Stimulated activated CD8-positive, alpha-beta memory T cell treated with anti-CD3 and anti-CD28 coated beads, Interleukin-4, amount 100 ng/mL, for 4 hours (primary cell): ENCODE measurements around the gene SELENON.

ENCODE experiments used
- DNase-seq, 2 donors: peaks; one replicate each; pipeline ENCODE4 v3.0.0-alpha.2; 2020; ENCODE audit warnings: low read depth in 2 of 2, low spot score in 1 of 2

Gene SELENON

DNA sequence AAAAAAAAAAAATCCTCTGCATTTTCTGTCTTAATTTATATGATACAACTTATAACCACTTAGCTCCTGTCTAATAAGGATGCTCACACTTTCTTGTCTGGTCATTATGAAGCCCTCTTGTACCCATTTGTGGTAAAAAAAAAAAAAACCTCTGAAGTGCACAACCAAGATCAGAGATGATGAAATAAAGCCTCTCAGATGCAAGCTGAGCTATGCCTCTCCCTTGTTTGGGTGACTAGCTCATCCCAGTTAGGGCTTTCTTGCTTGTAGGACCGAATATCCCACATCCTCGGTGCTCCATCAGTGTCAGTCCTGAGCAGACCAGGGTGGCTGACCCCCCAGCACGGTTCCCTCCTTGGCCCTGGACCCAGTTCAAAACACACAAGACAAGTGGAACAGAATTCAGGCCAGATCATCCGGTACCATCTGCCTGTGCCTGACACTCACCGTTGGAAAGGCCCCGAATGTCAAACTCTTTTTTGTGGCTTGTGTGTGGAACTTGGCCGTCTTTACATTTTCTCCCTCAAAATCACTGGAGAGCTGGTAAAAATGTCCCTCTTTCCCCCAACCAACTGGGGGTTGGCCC, 6.3 kb upstream of the SELENON start:
- no peak for DNase-seq

GRCh38 chr1:25794325-25794724, 5.7 kb upstream of the SELENON start:
- no peak for DNase-seq

DNA sequence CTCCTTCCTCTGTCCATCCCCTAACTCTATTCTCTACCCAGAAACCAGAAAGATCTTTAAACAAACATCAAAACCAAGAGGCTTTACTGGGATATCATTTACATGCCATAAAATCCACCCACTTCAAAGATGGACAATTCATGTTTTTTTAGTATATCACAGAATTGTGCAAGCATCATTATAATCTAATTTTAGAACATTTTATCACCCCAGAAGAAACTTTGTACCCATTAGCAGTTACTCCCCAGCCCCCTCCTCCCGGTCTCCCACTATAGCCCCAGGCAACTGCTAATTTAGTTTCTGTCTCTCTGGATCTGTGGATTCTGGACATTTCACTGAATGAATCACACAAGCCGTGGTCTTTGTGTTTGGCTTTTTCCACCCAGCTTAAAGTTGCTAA, 4.8 kb upstream of the SELENON start:
- no peak for DNase-seq

GRCh38 chr1:25795946-25796810, 3.8 kb upstream of the SELENON start:
- DNase-seq = no peak

GRCh38 chr1:25796811-25797458, 3.1 kb upstream of the SELENON start:
- DNase-seq = peak; percentile 61 to 84

DNA sequence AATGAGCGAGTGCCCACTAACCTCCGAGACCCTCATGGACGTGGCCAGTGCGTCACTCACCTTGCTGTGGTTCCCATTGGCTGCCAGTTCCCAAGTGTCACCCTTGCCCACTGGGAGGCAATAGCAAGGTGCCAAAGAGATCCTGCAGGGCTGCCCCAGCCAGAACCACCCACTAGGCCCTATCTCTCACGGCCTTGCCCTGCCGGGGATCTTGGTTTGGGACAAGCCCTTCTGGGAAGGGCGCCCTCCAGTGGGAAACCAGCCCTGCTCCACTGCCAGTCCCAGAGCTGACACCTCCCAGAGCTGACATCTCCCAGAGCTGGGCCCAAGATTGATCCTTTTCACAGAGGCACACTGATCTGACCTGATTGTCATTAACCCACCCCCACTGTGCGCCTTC, 2.1 kb upstream of the SELENON start:
- DNase-seq = no peak

DNA sequence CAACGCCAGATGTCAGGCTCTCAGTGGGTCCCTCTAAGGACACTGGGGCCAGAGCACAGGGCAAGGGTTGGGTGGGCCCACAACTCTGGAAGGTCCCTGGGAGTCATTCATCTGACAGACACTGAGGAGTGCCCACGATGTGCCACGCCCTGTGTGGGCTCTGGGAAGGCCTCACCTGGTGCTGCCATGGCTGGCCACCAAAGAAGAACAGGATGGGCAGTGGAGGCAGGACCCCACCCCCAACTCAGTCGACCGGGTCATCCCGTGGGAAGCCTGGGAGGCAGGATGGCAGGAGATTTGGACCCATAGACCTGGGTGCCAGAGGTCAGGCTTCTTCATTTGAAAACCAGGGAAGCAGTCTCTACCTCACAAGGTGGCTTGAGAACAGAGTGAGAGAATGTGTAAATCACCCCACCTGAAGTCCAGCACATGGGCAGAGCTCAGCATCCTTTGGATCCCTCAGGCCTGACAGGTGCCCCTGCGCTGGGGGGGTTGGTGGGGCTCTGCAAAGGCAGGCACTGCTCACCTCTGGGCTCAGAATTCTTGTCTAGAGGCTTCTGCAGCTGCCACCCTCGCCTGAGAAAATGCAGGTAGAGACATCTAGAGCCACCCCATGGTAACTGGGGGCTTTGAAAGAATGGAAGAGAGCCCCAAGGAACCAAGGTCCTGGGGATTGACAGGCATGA, 1.2 kb upstream of the SELENON start:
- no peak for DNase-seq

DNA sequence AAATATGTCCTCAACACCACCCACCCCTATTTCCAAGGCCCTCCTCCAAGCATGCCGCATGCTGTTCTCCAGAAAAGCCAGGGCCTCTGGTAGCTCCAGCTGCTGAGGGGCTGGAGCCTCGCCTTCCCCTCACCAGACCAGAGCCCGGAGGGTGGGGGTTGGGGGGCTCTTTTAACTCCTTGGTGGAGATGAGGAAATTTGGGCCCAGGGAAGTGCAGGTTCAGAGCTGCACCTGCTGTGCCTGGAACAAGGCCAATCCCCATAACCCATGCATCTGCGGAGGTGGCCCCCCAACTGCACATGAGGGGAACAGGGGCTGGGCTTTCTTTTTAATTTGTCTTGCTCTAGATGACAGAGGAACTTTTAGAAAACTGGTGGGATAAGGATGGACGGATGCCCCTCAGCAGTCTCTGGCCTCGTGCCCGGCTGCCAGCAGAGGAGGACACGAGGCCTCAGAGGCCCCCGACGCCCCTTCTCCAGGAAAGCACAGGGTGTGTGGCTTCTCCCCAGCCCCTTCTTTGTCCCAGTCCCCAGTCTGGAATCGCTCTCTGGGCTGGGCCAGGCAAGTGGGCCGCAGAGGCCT, 550 bp upstream of the SELENON start:
- DNase-seq = no peak

GRCh38 chr1:25800703-25801377, 847 bp downstream of the SELENON start:
- DNase-seq = no peak

GRCh38 chr1:25802915-25803314, 2.9 kb downstream of the SELENON start:
- DNase-seq = no peak

DNA sequence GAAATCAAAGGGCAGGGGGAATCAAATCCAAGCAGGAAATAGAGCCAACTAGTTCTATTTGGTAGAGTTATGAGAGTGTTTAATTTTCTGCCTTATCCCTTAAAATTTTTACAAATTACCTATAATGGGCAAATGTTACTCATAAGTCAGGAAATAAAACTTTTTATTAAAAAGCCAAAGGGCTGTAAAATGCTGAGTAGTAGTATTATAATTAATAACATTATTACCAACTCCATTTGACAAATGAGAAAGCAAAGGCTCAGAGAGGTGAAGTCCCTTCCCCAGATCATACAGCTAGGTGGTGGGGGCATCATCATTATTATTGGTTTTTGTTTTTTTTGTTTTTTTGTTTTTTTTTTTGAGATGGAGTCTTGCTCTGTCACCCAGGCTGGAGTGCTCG, 3.4 kb downstream of the SELENON start:
- no peak for DNase-seq

DNA sequence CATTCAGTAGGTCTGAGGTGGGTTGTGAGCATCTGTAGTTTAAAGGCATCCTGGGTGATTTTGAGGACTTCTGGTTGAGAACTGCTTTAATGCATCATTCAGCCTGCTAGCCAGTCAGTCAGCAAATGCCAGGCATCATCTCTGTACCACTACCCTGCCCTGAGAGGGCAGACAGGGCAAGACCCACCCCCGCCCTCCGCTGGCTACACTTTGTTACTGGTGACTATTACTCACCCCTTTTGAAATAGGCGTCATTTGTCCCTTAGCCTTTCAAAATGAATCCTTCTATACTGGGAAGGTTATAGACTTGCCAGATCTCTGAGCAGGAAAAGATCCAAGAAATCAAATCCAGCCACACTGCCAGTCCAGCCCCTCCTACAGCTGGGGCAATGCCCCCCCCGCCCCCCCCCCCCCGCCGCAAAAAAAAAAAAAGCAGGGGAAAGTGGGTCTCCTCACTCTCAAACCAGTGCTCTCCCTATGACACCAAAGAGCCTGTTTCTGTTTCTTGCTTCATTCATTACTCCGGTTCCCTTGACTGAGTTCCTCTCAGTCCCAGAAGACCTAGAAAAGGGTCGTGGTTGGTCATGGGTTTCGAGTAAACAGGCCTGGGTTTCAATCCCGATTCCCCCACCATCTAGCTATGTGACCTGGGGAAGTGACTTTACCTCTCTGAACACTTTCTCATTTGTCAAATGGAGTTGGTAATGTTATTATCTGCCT, 4.4 kb downstream of the SELENON start:
- DNase-seq = no peak

DNA sequence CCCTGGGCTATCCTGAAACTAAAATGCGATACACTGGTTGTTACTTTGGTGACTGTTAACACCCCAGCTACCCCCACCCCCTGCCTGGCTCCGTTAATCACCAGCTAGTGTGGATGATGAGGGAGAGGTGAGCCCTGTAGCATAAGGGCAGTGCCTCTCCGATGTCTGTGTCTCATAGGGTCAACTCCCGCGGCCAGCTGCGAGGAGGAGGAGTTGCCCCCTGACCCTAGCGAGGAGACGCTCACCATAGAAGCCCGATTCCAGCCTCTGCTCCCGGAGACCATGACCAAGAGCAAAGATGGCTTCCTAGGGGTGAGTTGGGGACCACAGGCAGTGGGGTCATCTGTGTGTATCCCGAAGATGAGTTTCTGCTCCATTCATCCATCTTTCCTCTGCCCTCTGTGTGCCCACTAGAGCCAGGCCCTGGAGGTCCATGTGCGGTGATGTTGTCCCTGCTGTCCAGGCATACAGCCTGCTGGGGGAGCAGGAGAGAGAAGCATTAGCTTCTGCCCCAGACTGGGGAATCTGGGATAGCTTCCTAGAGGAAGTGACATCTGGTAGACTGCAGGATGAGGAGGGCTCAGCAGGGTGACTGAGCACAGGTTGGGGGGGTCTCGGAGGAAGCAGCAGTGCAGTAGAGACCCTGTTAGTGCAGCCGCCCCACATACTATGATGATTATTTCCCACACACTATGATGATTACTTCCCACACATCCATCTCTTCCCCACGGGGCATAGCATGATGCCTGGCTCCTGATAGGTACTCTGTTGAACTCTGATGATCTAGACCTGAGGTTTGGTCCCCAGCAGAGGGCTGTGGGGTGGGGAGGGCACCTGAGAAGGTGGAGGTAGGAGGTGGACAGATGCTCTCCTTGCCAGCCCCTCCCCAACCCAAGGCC, 5.2 kb downstream of the SELENON start:
- DNase-seq = no peak

DNA sequence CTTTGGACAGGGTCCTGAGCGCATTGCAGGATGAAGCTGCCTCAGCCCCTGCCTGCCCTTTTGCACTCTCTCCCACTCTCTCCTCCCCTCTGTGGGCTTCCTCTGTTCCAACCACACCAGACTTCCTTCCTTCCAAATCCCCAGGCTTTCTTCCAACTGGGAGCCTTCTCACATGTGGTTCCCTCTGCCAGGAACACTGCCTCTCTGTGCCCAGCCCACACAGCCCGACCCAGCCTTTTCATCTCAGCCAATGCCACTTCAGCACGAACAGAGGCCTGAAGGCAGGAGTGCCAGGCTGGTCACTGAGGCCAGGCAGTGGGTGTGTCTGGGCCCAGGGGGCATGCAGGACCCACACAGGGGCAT, 5.9 kb downstream of the SELENON start:
- no peak for DNase-seq

GRCh38 chr1:25806418-25806817, 6.4 kb downstream of the SELENON start:
- DNase-seq = no peak

DNA sequence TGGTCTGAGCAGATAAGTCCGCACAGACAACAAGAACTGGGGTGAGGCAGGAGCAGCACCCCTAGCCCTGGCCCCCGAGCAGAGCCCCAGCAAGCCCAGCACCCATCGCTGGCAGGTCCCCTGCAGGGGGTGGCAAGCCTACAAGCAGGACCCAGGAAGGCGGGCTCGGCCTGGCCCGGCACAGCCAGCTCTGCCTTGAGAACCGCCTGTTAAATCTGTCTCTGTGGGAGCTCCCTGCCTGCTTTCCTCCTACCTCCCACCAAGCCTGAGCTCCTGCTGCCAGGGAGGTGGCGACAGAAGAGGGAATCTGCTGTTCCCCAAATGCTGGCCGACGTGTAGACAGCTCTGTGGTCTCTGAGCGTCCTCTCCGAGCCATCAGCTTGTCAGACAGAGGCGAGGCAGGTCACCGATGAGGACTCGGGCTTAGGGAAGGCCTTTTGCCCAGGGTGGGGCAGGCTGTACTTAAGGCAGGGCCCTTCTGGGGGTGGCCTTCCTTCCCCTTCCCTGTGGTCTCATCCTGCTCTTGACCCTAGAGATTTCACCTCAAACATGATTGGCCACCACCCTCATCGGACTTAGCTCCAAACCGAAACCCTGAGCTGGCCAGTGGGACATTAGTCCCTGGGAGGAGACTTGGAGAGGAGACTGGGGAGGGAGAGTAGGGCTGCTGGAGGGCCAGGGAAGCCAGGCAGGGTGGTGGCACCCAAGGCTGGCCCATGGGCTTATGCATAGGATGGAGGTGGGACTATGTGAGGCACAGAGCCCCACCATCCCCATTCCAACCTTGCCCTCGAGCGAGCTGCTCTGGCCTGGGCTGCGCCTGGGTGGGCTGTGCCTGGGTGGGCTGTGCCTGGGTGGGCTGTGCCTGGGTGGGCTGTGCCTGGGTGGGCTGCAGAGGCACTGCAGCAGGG, 7.7 kb downstream of the SELENON start:
- no peak for DNase-seq

GRCh38 chr1:25808481-25809244, 8.7 kb downstream of the SELENON start:
- no peak for DNase-seq
